GM18951 (cell line): Measurements from ENCODE around the gene WNT2.

Experiments used
- POLR2A ChIP-seq: IDR thresholded peaks from 4 replicates; pipeline ENCODE4 v1.6.1; 2011; ENCODE audit warnings: mild to moderate bottlenecking; ENCODE audit not compliant: insufficient read length, insufficient read depth; ENCODE audit errors: extremely low read depth
- in situ Hi-C: fragments of 300-500 bp; cut with MboI; formaldehyde crosslinking; loops from one replicate; pipeline ENCODE4 v1.12.0; 2022; ENCODE audit warnings: low sequenced_read_pairs, mixed read lengths, inconsistent platforms; ENCODE audit not compliant: unreplicated experiment

WNT2 gene

GRCh38 chr7:117238937-117239336 lies 83.9 kb downstream of the WNT2 start:
- no peak for TF ChIP-seq POLR2A
- in situ Hi-C loops = no loop called here

DNA sequence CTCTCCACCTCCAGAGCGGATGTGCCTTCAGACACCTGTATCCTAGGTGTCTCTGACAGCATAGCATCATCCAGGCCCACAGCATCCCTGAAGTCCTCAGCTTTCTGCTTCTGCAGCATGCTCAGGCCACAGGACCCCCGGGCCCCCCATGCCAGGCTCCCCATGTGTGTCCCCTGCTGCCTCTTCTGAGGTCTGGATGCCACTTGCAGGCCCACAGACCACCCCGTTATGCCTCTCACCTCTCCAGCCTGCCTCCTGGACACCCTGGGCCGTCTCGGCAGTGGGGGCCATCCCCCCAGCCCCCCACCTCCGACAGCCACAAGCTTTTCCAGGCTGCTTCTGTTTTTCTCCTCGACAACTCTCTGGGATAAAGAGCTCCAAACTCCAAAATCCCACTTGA lies 84.4 kb downstream of the WNT2 start:
- in situ Hi-C loops = no loop called here
- TF ChIP-seq POLR2A = no peak

DNA sequence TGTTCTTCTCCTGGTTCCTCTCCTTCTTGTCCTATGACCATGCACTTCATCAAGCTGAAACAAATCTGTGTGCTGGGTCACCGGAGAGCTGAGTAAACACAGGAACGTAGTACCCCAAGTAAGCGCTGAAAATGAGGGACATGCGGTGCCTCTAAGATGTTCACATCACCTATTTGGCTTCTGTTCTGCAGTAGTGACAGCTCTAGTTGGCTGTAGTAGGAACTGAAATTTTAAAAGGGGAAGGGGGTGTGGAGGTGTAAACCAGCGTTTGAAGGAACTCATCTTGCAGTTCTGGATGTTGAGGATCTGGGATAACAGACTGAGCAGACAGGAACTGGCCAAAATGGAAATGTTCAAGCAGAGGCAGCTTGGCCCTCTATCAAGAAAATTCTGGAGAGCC lies 85.2 kb downstream of the WNT2 start:
- TF ChIP-seq POLR2A = no peak
- in situ Hi-C loops = no loop called here

DNA sequence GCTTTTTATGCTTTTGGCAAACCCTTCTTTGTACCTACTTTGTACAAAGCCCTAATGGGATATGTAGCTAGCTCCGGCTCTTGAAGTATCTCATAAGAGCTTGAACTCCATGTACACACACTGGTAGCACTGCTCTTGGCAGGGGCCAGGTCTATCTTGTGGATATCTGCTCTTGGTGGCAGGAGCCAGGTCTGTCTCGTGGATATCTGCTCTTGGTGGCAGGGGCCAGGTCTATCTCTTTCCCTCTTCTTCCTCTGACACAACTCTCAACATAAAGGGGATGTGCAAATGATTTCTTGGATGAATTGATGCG lies 91.9 kb downstream of the WNT2 start:
- in situ Hi-C loops = no loop called here
- no peak for TF ChIP-seq POLR2A

DNA sequence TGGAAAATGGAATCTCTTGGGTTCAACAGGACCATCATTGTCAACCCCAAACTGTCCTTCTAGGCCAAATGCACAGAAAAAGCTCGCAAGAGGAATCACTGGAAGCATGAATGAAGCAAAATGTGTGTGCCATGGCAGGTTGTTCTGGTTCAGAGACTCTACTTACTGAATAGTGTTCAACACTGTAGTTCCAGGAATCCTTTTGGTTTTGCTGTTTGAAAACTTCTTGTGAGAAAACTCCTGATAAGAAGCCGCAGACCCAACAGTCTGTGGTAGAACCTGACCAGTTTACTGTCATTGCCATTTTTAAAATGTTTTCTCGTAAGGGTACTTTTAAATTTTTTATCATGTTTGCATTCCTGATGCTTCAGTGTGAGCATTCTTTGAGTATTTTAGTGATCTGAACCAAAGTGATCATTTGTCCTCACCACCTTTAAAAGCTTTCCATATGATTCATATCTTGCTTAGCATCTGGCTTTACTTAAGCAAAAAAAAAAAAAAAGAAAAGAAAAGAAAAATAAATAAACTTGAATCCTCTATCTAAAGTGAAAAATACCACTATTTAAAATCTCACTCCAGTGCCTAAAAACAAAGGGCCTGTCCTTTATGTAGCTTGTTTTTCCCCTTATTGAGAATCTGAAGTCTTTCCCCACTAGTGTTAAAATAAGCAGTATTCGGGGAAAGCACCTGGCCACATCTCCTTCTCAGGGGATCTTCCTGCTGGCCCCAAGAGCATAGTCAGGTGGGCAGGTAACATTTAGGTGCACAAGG lies 92.4 kb downstream of the WNT2 start:
- TF ChIP-seq POLR2A = no peak
- in situ Hi-C loops = no loop called here

- in situ Hi-C loops = no loop called here
- TF ChIP-seq POLR2A = no peak
Observed at GRCh38 chr7:117229350-117229749, 93.5 kb downstream of the WNT2 start.

GRCh38 chr7:117227091-117227490 lies 95.8 kb downstream of the WNT2 start:
- in situ Hi-C loops = no loop called here

GRCh38 chr7:117225536-117225935 lies 97.3 kb downstream of the WNT2 start:
- in situ Hi-C loops = no loop called here
- TF ChIP-seq POLR2A = no peak

More at GRCh38 chr7:117227091-117227490, 95.8 kb downstream of the WNT2 start:
- TF ChIP-seq POLR2A = no peak
